ENCODE results near the gene PLXNB2.

The PLXNB2 gene

DNA sequence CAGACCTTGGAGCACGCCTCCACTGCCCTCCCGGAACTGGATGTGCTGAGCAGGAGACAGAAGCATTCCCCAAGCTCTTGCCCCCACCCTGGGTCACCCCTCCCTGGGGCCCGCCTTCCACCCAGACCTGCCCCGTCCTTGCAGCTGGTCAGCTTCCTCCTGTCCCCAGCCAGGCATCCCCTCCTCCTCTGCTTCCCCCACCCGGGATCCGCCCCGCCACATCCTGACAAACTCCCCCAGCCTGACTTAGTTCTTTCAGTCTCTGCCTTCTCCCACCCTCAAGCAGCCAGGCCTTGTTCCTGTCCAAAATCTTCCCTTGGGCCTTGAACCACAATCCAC lies 1.1 kb upstream of the PLXNB2 start:
- DNase-seq (ENCODE audit: insufficient read length, low spot score) (no peak), FAIRE-seq (peak; percentile 75)
- TF ChIP-seq POU2F2 (IDR thresholded peaks at IDR 0.05; ENCODE audit: low read depth, low read length): no peak
- no peak for TF ChIP-seq POLR2A (IDR thresholded peaks at IDR 0.05; ENCODE audit: low read depth, low read length)
- no peak for TF ChIP-seq POLR2AphosphoS5 (IDR thresholded peaks at IDR 0.05; ENCODE audit: low read depth, low read length)
- TF ChIP-seq SPI1 (IDR thresholded peaks at IDR 0.05; ENCODE audit: low read depth, low read length): no peak
- TF ChIP-seq PAX5 (IDR thresholded peaks at IDR 0.05; ENCODE audit: insufficient read depth, low read length, severe bottlenecking): no peak
- TF ChIP-seq TAF1 (IDR thresholded peaks at IDR 0.05; ENCODE audit: low read depth, low read length): no peak

GRCh38 chr22:50307890-50308596 lies 597 bp upstream of the PLXNB2 start:
- TF ChIP-seq SPI1 (IDR thresholded peaks at IDR 0.05; ENCODE audit: low read depth, low read length) (no peak), POU2F2 (IDR thresholded peaks at IDR 0.05; ENCODE audit: low read depth, low read length) (no peak), POLR2AphosphoS5 (IDR thresholded peaks at IDR 0.05; ENCODE audit: low read depth, low read length) (no peak), TAF1 (IDR thresholded peaks at IDR 0.05; ENCODE audit: low read depth, low read length) (no peak), PAX5 (IDR thresholded peaks at IDR 0.05; ENCODE audit: insufficient read depth, low read length, severe bottlenecking) (no peak), POLR2A (IDR thresholded peaks at IDR 0.05; ENCODE audit: low read depth, low read length) (no peak)
- no peak for FAIRE-seq

DNA sequence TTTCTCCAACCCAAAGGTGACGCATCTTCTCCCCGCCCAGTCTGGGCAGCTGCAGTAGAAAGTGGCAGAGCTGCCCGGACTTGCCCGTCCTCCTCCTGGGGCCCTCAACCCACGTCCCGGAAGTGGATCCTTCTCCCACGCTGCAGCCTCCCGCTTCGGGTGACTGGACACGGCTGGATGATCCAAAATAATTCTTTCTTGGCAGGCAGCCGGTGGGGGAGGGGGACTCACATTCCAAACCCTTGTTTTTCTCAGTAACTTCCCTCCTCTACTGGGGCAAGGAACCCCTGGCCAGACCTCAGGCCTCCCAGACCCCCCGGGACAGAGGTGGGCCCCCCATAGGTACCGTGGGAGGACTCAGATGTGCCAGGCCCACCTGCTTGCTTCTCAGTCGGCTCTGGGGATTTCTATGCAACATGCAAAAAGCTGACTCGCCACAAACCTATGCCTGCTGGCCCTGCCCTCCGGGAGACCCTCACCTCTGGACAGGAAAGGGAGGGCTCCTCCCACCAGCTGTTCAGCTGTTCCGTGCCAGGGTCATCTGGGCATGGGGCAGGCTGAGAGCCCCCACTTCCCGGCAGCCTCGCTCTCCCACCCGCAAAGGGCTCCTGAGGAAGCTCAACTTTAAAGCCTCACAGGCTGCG lies 1.4 kb downstream of the PLXNB2 start:
- DNase-seq (ENCODE audit: insufficient read length, low spot score) (no peak), FAIRE-seq (peak; percentile 89)
- TF ChIP-seq POLR2A (IDR thresholded peaks at IDR 0.05; ENCODE audit: low read depth, low read length): no peak; the same call in none of the 2 replicates
- 0 out of 2 replicates have a peak, but pooled peaks have one; percentile 32 for TF ChIP-seq POLR2AphosphoS5 (IDR thresholded peaks at IDR 0.05; ENCODE audit: low read depth, low read length)
- no peak for TF ChIP-seq POU2F2 (IDR thresholded peaks at IDR 0.05; ENCODE audit: low read depth, low read length)

More at GRCh38 chr22:50307890-50308596, 597 bp upstream of the PLXNB2 start:
- no peak for DNase-seq (ENCODE audit: insufficient read length, low spot score)

DNA sequence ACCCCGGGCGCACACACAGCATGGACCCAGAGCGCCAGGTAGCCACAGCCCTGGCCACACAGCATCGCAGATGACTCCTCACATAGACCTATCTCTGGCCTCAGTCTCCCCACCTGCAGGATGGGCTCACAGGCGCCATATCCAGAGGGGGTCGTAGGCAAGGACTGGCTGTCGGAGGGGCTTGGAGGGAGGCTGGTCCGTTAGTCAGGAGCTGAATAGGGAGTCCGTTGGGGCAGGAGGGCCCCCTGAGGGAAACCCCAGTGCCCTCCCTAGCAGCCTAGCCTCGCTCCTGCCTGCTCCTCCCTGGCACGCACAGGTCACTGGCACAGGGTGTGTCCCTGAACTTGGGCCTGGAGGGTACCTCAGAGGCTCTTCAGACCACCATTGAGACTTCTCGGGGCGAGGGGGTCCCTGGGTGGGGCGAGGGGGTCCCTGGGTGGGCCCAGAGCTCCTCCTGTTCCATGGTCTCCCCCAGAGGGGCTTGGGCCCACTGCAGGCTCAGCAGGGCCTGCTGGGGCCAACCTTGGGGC lies 2.0 kb downstream of the PLXNB2 start:
- FAIRE-seq (no peak), DNase-seq (ENCODE audit: insufficient read length, low spot score) (no peak)
- no peak for TF ChIP-seq TAF1 (IDR thresholded peaks at IDR 0.05; ENCODE audit: low read depth, low read length)
- TF ChIP-seq POLR2AphosphoS5 (IDR thresholded peaks at IDR 0.05; ENCODE audit: low read depth, low read length): no peak
- no peak for TF ChIP-seq POLR2A (IDR thresholded peaks at IDR 0.05; ENCODE audit: low read depth, low read length)
- TF ChIP-seq SPI1 (IDR thresholded peaks at IDR 0.05; ENCODE audit: low read depth, low read length): no peak
- TF ChIP-seq PAX5 (IDR thresholded peaks at IDR 0.05; ENCODE audit: insufficient read depth, low read length, severe bottlenecking): no peak
- no peak for TF ChIP-seq POU2F2 (IDR thresholded peaks at IDR 0.05; ENCODE audit: low read depth, low read length)

DNA sequence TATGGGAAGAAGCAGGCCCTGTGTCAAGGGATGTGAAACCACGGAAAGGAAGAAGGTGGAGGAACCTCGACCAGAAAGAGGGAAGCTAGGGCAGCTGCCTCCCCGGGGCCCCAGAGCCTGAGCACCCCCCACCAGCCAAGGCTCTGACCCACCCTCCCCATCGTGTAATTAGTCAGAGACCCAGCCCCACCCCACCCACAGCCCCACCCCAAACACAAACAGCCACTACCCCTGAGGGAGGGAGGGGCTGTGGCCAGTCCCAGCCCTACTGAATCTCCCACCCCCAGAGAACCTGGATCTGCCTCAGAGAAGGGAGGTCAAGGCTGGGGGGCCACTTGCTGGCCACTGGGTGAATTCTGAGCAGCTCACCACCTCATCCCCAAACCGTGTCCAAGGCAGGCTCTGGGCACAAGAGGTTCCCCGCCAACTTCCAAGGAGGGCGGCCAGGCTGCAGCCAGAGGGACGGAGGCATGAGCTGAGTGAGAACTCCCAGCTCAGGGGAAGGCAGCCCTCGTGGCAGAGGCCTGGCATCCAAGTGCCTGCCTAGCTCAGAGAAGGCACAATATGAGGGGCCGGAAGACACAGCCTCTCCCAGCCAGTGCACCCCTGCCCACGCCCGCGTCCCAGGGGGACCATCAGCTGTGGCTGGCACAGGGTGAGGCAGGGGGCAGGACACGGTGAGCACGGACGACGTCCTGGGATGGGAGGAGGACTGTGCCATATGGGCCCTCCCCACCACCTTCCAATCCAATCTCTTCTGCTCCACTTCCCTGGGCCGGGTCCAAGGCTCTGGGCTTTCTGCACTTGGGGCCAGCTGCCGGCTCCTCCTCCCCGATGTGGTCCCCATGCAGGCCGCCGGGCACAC lies 2.7 kb downstream of the PLXNB2 start:
- FAIRE-seq (peak; percentile 65), DNase-seq (ENCODE audit: insufficient read length, low spot score) (no peak)
- TF ChIP-seq SPI1 (IDR thresholded peaks at IDR 0.05; ENCODE audit: low read depth, low read length) (no peak), POLR2A (IDR thresholded peaks at IDR 0.05; ENCODE audit: low read depth, low read length) (no peak), TAF1 (IDR thresholded peaks at IDR 0.05; ENCODE audit: low read depth, low read length) (no peak), POU2F2 (IDR thresholded peaks at IDR 0.05; ENCODE audit: low read depth, low read length) (no peak), PAX5 (IDR thresholded peaks at IDR 0.05; ENCODE audit: insufficient read depth, low read length, severe bottlenecking) (no peak), POLR2AphosphoS5 (IDR thresholded peaks at IDR 0.05; ENCODE audit: low read depth, low read length) (no peak)

DNA sequence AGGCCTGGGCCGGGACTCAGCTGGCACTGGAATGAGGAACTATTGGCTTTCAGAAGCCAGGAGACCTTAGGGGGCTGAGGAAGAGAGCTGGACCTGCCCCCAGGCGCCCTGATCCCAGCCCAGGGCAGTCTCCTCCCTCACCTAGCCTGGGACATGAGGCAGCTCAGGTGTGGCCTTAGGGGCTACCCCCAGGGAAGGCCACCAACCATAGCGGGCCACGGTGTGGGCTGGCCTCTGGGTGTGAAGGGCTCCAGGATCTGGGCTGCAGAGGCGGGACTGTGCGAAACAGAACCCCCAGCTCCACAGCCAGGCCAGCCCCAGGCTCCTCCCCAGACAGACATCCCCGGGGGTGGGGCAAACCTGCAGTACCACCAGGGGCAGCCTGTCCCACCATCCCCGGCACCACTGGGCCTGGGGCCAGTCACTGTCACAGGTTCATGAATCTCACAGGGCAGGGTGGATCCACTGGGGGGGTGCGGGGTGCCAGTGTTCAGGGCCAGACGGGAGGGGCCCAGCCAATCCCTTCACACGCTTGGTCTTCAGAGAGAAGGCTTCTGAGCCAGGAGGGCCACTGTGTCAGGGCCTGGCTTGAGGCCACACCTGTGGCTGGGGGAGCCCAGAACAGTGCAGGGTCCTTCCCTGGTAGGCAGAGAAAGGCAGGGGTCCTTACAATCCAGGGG lies 3.5 kb downstream of the PLXNB2 start:
- no peak for DNase-seq (ENCODE audit: insufficient read length, low spot score)
- peak; percentile 87 for FAIRE-seq
- no peak for TF ChIP-seq SPI1 (IDR thresholded peaks at IDR 0.05; ENCODE audit: low read depth, low read length)
- TF ChIP-seq TAF1 (IDR thresholded peaks at IDR 0.05; ENCODE audit: low read depth, low read length): no peak
- no peak for TF ChIP-seq POU2F2 (IDR thresholded peaks at IDR 0.05; ENCODE audit: low read depth, low read length)
- TF ChIP-seq POLR2AphosphoS5 (IDR thresholded peaks at IDR 0.05; ENCODE audit: low read depth, low read length): no peak
- TF ChIP-seq POLR2A (IDR thresholded peaks at IDR 0.05; ENCODE audit: low read depth, low read length): no peak
- TF ChIP-seq PAX5 (IDR thresholded peaks at IDR 0.05; ENCODE audit: insufficient read depth, low read length, severe bottlenecking): no peak

DNA sequence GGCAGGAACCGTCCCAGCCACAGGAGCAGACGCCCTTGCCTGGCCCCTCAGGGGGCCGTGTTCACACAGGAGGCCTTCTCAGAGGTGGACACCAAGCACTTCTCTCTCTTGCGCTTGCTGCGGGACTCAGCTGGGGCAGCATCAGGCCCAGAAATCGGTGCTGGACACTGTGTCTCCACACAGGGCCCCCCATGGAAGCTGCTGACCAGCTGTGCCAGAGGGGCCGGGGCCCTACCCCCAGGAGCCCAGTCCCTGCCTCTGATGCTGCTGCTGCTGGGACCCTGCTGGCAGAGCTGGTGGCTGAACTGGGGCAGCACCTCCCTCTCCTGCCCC lies 4.0 kb downstream of the PLXNB2 start:
- TF ChIP-seq PAX5 (IDR thresholded peaks at IDR 0.05; ENCODE audit: insufficient read depth, low read length, severe bottlenecking) (no peak), POLR2AphosphoS5 (IDR thresholded peaks at IDR 0.05; ENCODE audit: low read depth, low read length) (no peak), TAF1 (IDR thresholded peaks at IDR 0.05; ENCODE audit: low read depth, low read length) (no peak), SPI1 (IDR thresholded peaks at IDR 0.05; ENCODE audit: low read depth, low read length) (no peak), POU2F2 (IDR thresholded peaks at IDR 0.05; ENCODE audit: low read depth, low read length) (no peak), POLR2A (IDR thresholded peaks at IDR 0.05; ENCODE audit: low read depth, low read length) (no peak)
- FAIRE-seq (no peak), DNase-seq (ENCODE audit: insufficient read length, low spot score) (no peak)

- FAIRE-seq: no peak
- no peak for TF ChIP-seq POLR2A (IDR thresholded peaks at IDR 0.05; ENCODE audit: low read depth, low read length)
- no peak for TF ChIP-seq POLR2AphosphoS5 (IDR thresholded peaks at IDR 0.05; ENCODE audit: low read depth, low read length)
- no peak for TF ChIP-seq PAX5 (IDR thresholded peaks at IDR 0.05; ENCODE audit: insufficient read depth, low read length, severe bottlenecking)
- no peak for TF ChIP-seq POU2F2 (IDR thresholded peaks at IDR 0.05; ENCODE audit: low read depth, low read length)
- TF ChIP-seq SPI1 (IDR thresholded peaks at IDR 0.05; ENCODE audit: low read depth, low read length): no peak
- TF ChIP-seq TAF1 (IDR thresholded peaks at IDR 0.05; ENCODE audit: low read depth, low read length): no peak
- no peak for DNase-seq (ENCODE audit: insufficient read length, low spot score)
These were observed 4.9 kb downstream of the PLXNB2 start for GRCh38 chr22:50302564-50302963.

Measured in GM12891 (cell line).